ENCODE data around the gene CERS6. TPM values are rescaled to one million over a fixed set of nuclear protein-coding genes. Genes with fewer than 3 reads are reported as not detected.

CERS6 gene
- total and polyA plus RNA-seq, 12 donors = 5.0 to 110 (median 29.6) TPM

GRCh38 chr2:168643979-168644378 lies 187.9 kb downstream of the CERS6 start:
- intact Hi-C loops (cut with DNase I) = no loop called here
- H3K9me3 ChIP-seq (replicated peaks in 1 of 3) = no peaks in the 10 kb centered on the region
- H3K27ac ChIP-seq = no peak overlapping the region
- WGBS, 4 donors = 96 to 100% (median 99%) methylated on average over 1 of the region's 1 CpG
- no peaks in the 10 kb centered on the region for H3K36me3 ChIP-seq (replicated peaks in 1 of 2)
- no peaks in the 10 kb centered on the region for H3K27me3 ChIP-seq
- no peak overlapping the region for H3K4me3 ChIP-seq
- no peak for DNase-seq
- TF ChIP-seq POLR2A (IDR thresholded peaks at IDR 0.05) = no peak
- TF ChIP-seq CTCF (IDR thresholded peaks at IDR 0.05) = no peak
- H3K4me1 ChIP-seq (replicated peaks in 1 of 2) = peaks cover under 1 to 10% of the 10 kb centered on the region in 2 donors

GRCh38 chr2:168645696-168646338 lies 189.7 kb downstream of the CERS6 start:
- 82 to 89% (median 84%) methylated on average over 2 of the region's 2 CpGs for WGBS, 4 donors
- intact Hi-C loops (cut with DNase I) = no loop called here
- H3K9me3 ChIP-seq (replicated peaks in 1 of 3) = no peaks in the 10 kb centered on the region
- no peak for DNase-seq
- H3K27ac ChIP-seq = no peak overlapping the region
- H3K4me3 ChIP-seq = no peak overlapping the region
- H3K4me1 ChIP-seq (replicated peaks in 1 of 2) = peaks cover 7 to 22% of the 10 kb centered on the region in 2 donors
- H3K27me3 ChIP-seq = no peaks in the 10 kb centered on the region
- TF ChIP-seq POLR2A (IDR thresholded peaks at IDR 0.05) (no peak), CTCF (IDR thresholded peaks at IDR 0.05) (no peak)
- H3K36me3 ChIP-seq (replicated peaks in 1 of 2) = no peaks in the 10 kb centered on the region

GRCh38 chr2:168649105-168649504 lies 193.0 kb downstream of the CERS6 start:
- H3K27ac ChIP-seq = no peak overlapping the region
- peak in 5 of 7 donors; percentile 17 to 73 (median 38) for DNase-seq
- intact Hi-C loops (cut with DNase I) = no loop called here
- WGBS, 4 donors = 9 to 18% (median 11%) methylated on average over 5 of the region's 5 CpGs
- TF ChIP-seq CTCF (IDR thresholded peaks at IDR 0.05) (no peak), POLR2A (IDR thresholded peaks at IDR 0.05) (no peak)
- H3K4me1 ChIP-seq (replicated peaks in 1 of 2) = peaks cover 15 to 22% of the 10 kb centered on the region in 2 donors
- no peaks in the 10 kb centered on the region for H3K9me3 ChIP-seq (replicated peaks in 1 of 3)
- H3K27me3 ChIP-seq = no peaks in the 10 kb centered on the region
- H3K36me3 ChIP-seq (replicated peaks in 1 of 2) = no peaks in the 10 kb centered on the region
- no peak overlapping the region for H3K4me3 ChIP-seq

- Histone ChIP-seq H3K27ac (no peak overlapping the region), H3K9me3 (replicated peaks in 1 of 3) (no peaks in the 10 kb centered on the region), H3K4me3 (no peak overlapping the region), H3K4me1 (replicated peaks in 1 of 2) (peaks cover 15 to 22% of the 10 kb centered on the region in 2 donors), H3K27me3 (no peaks in the 10 kb centered on the region), H3K36me3 (replicated peaks in 1 of 2) (no peaks in the 10 kb centered on the region)
- 67 to 72% (median 68%) methylated on average over 2 of the region's 2 CpGs for WGBS, 4 donors
- DNase-seq = no peak
- intact Hi-C loops (cut with DNase I) = no loop called here
- TF ChIP-seq POLR2A (IDR thresholded peaks at IDR 0.05) (no peak), CTCF (IDR thresholded peaks at IDR 0.05) (no peak)
Measured at GRCh38 chr2:168649562-168649961, 193.5 kb downstream of the CERS6 start.
